Right atrium auricular region (tissue), 2 donors: ENCODE data around the gene ADAMTS2. TPM values are rescaled to one million over a fixed set of nuclear protein-coding genes. Genes with fewer than 3 reads are reported as not detected.

ENCODE experiments used
- DNase-seq: peaks from one replicate; pipeline ENCODE4 v3.0.0-alpha.2; 2019; ENCODE audit warnings: low spot score
- H3K27ac ChIP-seq, 2 donors: fragments of 200-600 bp; sonication (generic); 1 replicate in 1 of 2; 2 replicates in 1 of 2; pipeline ENCODE4 v1.5.1; 2016 to 2019
- H3K27me3 ChIP-seq, 2 donors: fragments of 200-600 bp; sonication (generic); one replicate each; pipeline versions ENCODE4 v1.5.1 to v1.6.0; 2017 to 2019
- H3K36me3 ChIP-seq: fragments of 200-600 bp; sonication (generic); one replicate; pipeline ENCODE4 v1.5.1; 2016
- H3K4me1 ChIP-seq, 2 donors: fragments of 200-600 bp; sonication (generic); one replicate each; pipeline versions ENCODE4 v1.5.1 to v1.6.0; 2017 to 2019
- H3K4me3 ChIP-seq, 2 donors: fragments of 200-600 bp; sonication (generic); 1 replicate in 1 of 2; 2 replicates in 1 of 2; pipeline ENCODE4 v1.5.1; 2017 to 2019; ENCODE audit warnings: mild to moderate bottlenecking in 1 of 2, moderate library complexity in 1 of 2
- H3K9me3 ChIP-seq, 2 donors: fragments of 200-600 bp; sonication (generic); one replicate each; pipeline ENCODE4 v1.5.1; 2019
- CTCF ChIP-seq, 2 donors: fragments of 200-600 bp; sonication (generic); IDR thresholded peaks; one replicate each; pipeline ENCODE4 v1.5.1; 2019; ENCODE audit warnings: antibody characterized with exemption in 2 of 2
- total RNA-seq, 2 donors: library from RNA; depleted of rRNA; stranded (reverse); fragments of >200 nt; gene quantifications; one replicate each; pipeline ENCODE4 v1.1.0, GENCODE V29; 2016

ADAMTS2 gene
- total RNA-seq, 2 donors from 2014 or later: 13.6 to 13.7 TPM

- TF ChIP-seq CTCF (IDR thresholded peaks at IDR 0.05): no peak
- Histone ChIP-seq H3K9me3 (no peaks in the 10 kb centered on the region), H3K4me1 (no peaks in the 10 kb centered on the region), H3K36me3 (no peaks in the 10 kb centered on the region), H3K27me3 (no peaks in the 10 kb centered on the region), H3K4me3 (no peak overlapping the region), H3K27ac (no peak overlapping the region)
- no peak for DNase-seq
Observed at GRCh38 chr5:179135006-179135405, 210.3 kb downstream of the ADAMTS2 start.

DNA sequence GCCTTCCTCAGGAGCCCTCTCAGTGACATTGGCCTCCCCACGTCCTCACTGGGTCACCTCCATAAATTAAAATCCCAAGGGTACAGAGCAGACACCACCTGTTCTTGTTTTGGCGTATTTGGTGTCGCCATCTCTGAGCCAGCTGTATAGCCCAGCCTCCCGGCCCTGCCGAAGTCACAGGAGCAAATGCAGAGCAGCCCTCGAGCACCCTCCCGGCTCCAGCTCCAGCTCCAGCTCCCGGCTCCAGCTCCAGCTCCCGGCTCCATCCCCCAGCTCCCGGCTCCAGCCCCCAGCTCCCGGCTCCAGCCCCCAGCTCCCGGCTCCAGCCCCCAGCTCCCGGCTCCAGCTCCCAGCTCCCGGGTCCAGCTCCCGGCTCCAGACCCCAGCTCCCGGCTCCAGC is 210.8 kb downstream of the ADAMTS2 start:
- no peaks in the 10 kb centered on the region for H3K27me3 ChIP-seq
- no peaks in the 10 kb centered on the region for H3K36me3 ChIP-seq
- no peak overlapping the region for H3K27ac ChIP-seq
- no peaks in the 10 kb centered on the region for H3K9me3 ChIP-seq
- no peak for TF ChIP-seq CTCF (IDR thresholded peaks at IDR 0.05)
- no peak for DNase-seq
- no peak overlapping the region for H3K4me3 ChIP-seq
- H3K4me1 ChIP-seq: no peaks in the 10 kb centered on the region

GRCh38 chr5:179132586-179133355 is 212.5 kb downstream of the ADAMTS2 start:
- Histone ChIP-seq H3K27ac (no peak overlapping the region), H3K4me1 (no peaks in the 10 kb centered on the region), H3K36me3 (no peaks in the 10 kb centered on the region), H3K27me3 (no peaks in the 10 kb centered on the region), H3K4me3 (no peak overlapping the region), H3K9me3 (no peaks in the 10 kb centered on the region)
- no peak for DNase-seq
- no peak for TF ChIP-seq CTCF (IDR thresholded peaks at IDR 0.05)

DNA sequence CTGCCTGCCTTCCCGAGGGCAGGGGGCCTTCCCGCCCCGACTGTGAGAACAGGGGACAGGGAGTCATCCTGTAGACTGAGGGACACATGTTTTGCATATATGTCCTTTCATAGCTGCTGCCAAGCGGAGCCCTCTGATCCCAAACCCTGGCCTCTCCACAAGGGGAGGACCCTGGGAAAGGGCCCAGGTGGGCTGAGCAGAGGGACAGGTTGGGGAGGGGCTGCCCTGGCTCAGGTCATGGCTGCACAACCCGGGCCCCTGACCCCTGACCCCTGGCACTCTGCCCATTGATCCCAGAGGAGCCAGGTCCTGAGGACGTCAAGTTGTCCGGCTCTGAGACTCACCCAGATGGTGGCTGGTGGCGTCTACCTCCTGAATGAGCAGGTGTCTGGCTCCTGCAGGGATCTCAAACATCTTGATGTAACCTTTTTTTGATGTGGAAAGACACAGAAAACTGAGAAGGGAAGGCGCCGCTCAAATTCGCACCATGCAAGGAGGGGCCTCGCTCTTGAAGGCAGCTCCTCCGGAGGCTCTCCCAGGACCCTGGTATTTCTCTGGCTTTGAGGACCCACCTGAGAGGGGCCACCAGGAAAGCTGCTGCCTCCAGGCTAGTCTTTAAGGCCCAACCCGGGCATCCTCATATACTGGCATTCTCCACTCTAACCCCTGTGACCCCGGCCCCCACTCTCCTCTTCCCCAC is 213.2 kb downstream of the ADAMTS2 start:
- no peaks in the 10 kb centered on the region for H3K4me1 ChIP-seq
- DNase-seq: no peak
- TF ChIP-seq CTCF (IDR thresholded peaks at IDR 0.05): no peak

GRCh38 chr5:179131321-179131835 is 213.9 kb downstream of the ADAMTS2 start:
- TF ChIP-seq CTCF (IDR thresholded peaks at IDR 0.05): no peak
- no peak for DNase-seq
- Histone ChIP-seq H3K4me3 (no peak overlapping the region), H3K4me1 (no peaks in the 10 kb centered on the region), H3K36me3 (no peaks in the 10 kb centered on the region), H3K27ac (no peak overlapping the region), H3K9me3 (no peaks in the 10 kb centered on the region), H3K27me3 (no peaks in the 10 kb centered on the region)

More for the DNA sequence above, 213.2 kb downstream of the ADAMTS2 start:
- Histone ChIP-seq H3K36me3 (no peaks in the 10 kb centered on the region), H3K27ac (no peak overlapping the region), H3K27me3 (no peaks in the 10 kb centered on the region), H3K9me3 (no peaks in the 10 kb centered on the region), H3K4me3 (no peak overlapping the region)
